Heart left ventricle (tissue), 13 donors: ENCODE data around the gene PHLPP1.

Source experiments
- CTCF ChIP-seq, 12 donors: fragments of 200-600 bp; sonication (generic) in 4 of 12; IDR thresholded peaks; one replicate each; pipeline versions ENCODE4 v1.5.0 to v1.8.0; 2018 to 2022; ENCODE audit warnings: antibody characterized with exemption in 12 of 12, mild to moderate bottlenecking in 5 of 12
- POLR2A ChIP-seq, 2 donors: fragments of 450-650 bp; IDR thresholded peaks; one replicate each; pipeline ENCODE4 v1.6.1; 2017; ENCODE audit warnings: antibody characterized with exemption in 2 of 2, mild to moderate bottlenecking in 2 of 2, moderate library complexity in 2 of 2
- donor health status: ischemic (EF 13 %, LVEDD 7.1; RV severe dilation, severe dysfunction).
- donor health status: DM: no; HTN: yes; CAD: no.
- donor health status: DM: no; HTN: no; CAD: no.
- donor health status: ischemic (EF 25% LVEDD 6.9; RV normal size, moderate dysfunction).
- donor health status: ischemic (EF 25% LVEDD 5.7; RV mildly dilated, moderate dysfunction).
- donor health status: ischemic (EF 35%, LVEDD 5.7; RV mildly dilated, moderate dysfunction).
- donor health status: nonischemic (EF 11% LVEDD 7.7; RV severe dilation, severe dysfunction).
- donor health status: DM: yes; HTN: yes; CAD: no.
- donor health status: PGD.
- donor health status: ischemic (EF 29% LVEDD 5.4; RV normal size, mild dysfunction).
- donor health status: nonischemic (EF 23%, LVEDD 6.1; RV moderate dilation, normal function).

DNA sequence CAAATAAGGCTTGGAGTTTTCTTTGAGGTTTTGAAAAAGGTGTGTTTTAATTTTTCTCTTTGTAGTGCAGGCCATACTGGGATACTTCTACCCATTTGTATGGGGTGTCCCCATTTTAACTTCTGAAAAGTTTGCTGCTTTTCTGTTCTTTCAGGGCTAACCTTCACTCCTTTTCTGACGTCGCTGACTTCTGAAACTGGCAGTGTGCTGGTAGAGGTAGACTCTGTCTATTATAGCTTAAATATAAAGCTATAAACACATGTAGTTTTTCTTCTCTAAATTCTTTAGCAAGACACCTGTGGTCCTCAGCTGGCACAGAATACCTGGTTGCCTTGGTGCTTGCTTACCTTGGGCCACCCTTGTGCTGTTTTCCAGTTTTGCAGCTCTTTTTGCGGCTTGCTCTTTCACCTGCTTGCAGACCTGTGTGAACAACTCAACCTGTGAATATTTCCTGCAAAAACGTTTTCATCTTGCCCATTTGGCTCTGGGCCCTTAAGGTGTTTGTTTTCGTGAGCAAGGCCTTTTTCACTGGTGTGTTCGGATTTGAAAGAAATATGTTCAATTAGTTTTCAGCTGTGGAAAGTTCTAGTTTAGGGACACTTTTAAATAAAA lies 42.2 kb downstream of the PHLPP1 start:
- TF ChIP-seq CTCF (IDR thresholded peaks at IDR 0.05) (no peak), POLR2A (IDR thresholded peaks at IDR 0.05) (no peak)
